ENCODE results near the gene MEGF9. TPM values are rescaled to one million over a fixed set of nuclear protein-coding genes. Genes with fewer than 3 reads are reported as not detected.

Gene MEGF9
- total and polyA plus RNA-seq, 2 of the 13 experiments (the other 11 are each of a cell fraction or from before 2014, with no cell fraction given), result 3.1 to 3.3 TPM

GRCh38 chr9:120735415-120736126 lies 21.3 kb upstream of the MEGF9 start (continued):
- TF ChIP-seq ARID2 (CRISPR knock-in tag; IDR thresholded peaks at IDR 0.05; ENCODE audit: borderline replicate concordance) (no peak), PPARG (CRISPR knock-in tag; conservative IDR thresholded peaks at IDR 0.05) (peak; percentile 95), HNRNPLL (IDR thresholded peaks at IDR 0.05; ENCODE audit: low read depth, low read length, poor library complexity, severe bottlenecking) (no peak), ZNF674 (CRISPR knock-in tag; IDR thresholded peaks at IDR 0.05; ENCODE audit: low read depth) (no peak), MLLT10 (CRISPR knock-in tag; IDR thresholded peaks at IDR 0.05) (no peak), FOXO1 (CRISPR knock-in tag; IDR thresholded peaks at IDR 0.05) (no peak), CSRNP1 (CRISPR knock-in tag; IDR thresholded peaks at IDR 0.05) (no peak), ZNF280D (CRISPR knock-in tag; IDR thresholded peaks at IDR 0.05) (peak; percentile 67; the same call in 1 of the 2 replicates), ZBTB14 (CRISPR knock-in tag; IDR thresholded peaks at IDR 0.05) (no peak), ZNF234 (CRISPR knock-in tag; conservative IDR thresholded peaks at IDR 0.05) (no peak), ATF1 (CRISPR knock-in tag; IDR thresholded peaks at IDR 0.05) (no peak), CHD4 (IDR thresholded peaks at IDR 0.05; ENCODE audit: borderline replicate concordance, low read length) (no peak), SATB2 (CRISPR knock-in tag; IDR thresholded peaks at IDR 0.05) (no peak), ZBTB2 (CRISPR knock-in tag; IDR thresholded peaks at IDR 0.05; ENCODE audit: low read depth) (no peak), DMAP1 (CRISPR knock-in tag; IDR thresholded peaks at IDR 0.05) (peak; percentile 39; the same call in 1 of the 2 replicates), ELF3 (CRISPR knock-in tag; IDR thresholded peaks at IDR 0.05) (0 out of 2 replicates have a peak, but pooled peaks have one; percentile 36), SRF (IDR thresholded peaks at IDR 0.05; ENCODE audit: low read depth, low read length) (no peak), SMARCC2 (IDR thresholded peaks at IDR 0.05) (no peak), ZSCAN9 (CRISPR knock-in tag; IDR thresholded peaks at IDR 0.05; ENCODE audit: borderline replicate concordance) (no peak; the same call in 1 of the 2 replicates), BCLAF1 (IDR thresholded peaks at IDR 0.05) (no peak)
